NT2/D1 (cell line): Measurements from ENCODE around the gene TEK.
"Not testable (repeated sequence)": the region's sequence is repeated elsewhere in the genome, so short reads cannot be mapped to it uniquely, and the experiment has no call there.

Source experiments
- YY1 ChIP-seq: IDR thresholded peaks from 2 replicates; pipeline ENCODE4 v1.6.1; 2011; ENCODE audit not compliant: insufficient read length, insufficient read depth
- ZNF274 ChIP-seq: IDR thresholded peaks from 2 replicates; pipeline ENCODE4 v1.6.1; 2011; ENCODE audit warnings: mild to moderate bottlenecking, low read depth, low read length

DNA sequence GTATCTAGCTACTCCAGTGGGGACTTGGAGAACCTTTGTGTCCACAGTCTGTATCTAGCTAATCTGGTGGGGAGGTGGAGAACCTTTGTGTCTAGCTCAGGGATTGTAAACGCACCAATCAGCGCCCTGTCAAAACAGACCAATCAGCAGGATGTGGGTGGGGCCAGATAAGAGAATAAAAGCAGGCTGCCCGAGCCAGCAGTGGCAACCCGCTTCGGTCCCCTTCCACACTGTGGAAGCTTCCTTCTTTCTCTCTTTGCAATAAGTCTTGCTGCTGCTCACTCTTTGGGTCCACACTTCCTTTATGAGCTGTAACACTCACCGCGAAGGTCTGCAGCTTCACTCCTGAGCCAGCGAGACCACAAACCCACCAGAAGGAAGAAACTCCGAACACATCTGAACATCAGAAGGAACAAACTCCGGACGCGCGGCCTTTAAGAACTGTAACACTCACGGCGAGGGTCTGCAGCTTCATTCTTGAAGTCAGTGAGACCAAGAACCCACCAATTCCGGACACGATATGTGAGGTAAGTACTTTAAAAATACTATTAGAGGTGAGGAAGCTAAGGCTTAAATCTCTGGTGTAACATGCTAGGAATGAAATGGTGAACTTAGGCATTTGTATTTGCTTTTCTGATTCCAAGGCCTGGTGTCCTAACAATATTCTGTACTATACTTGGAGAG lies 15.5 kb upstream of the TEK start:
- TF ChIP-seq ZNF274, YY1: not testable (repeated sequence)
